Measurements from ENCODE around the gene HCN2. TPM values are rescaled to one million over a fixed set of nuclear protein-coding genes. Genes with fewer than 3 reads are reported as not detected.
"Not testable (repeated sequence)": the region's sequence is repeated elsewhere in the genome, so short reads cannot be mapped to it uniquely, and the experiment has no call there.

HCN2 gene
- total RNA-seq, 4 donors from 2014 or later, result 0.14 to 1.00 (median 0.64) TPM; not detected in 1

DNA sequence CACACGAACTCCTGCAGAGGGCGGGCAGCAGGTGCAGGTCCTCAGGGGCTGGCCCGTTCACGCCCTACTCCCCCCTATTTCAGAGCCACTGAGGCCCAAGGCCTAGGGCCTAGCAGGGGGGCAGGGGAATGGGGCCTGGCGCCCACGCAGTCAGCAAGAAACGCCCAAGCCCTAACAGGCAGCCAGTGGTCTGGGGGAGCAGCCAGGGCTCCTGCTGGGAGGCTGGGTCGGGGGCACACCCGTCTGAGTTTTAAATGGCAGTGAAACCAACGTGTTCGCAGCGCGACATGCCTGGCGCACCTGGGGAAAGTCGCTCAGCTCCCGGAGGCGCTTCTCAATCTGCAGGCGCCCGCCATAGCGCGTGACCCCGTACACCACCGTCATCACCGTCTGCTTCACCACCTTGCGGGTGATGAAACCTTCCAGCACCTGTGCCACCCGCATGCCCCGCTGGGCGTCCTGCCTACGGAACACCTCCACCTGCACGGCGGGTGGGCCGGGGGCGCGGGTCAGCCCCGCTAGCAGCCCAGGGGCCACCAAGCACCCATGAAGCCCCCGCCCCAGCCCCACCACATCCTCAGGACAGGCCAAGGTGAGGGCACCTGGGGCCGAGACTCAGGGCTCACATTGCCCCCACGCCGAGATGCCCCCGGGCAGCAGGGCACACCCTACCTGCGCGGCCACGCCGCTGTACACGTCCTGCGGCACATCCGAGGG lies 29.8 kb downstream of the HCN2 start:
- Histone ChIP-seq H3K36me3 (peaks cover 0 to 31% (median 15%) of the 10 kb centered on the region in 4 donors), H3K27ac (no peak overlapping the region), H3K27me3 (peaks cover 10% of the 10 kb centered on the region), H3K4me3 (no peak overlapping the region), H3K4me1 (peaks cover 0 to 7% (median 4%) of the 10 kb centered on the region in 4 donors), H3K9me3 (no peaks in the 10 kb centered on the region)
- TF ChIP-seq, protein P1, sequence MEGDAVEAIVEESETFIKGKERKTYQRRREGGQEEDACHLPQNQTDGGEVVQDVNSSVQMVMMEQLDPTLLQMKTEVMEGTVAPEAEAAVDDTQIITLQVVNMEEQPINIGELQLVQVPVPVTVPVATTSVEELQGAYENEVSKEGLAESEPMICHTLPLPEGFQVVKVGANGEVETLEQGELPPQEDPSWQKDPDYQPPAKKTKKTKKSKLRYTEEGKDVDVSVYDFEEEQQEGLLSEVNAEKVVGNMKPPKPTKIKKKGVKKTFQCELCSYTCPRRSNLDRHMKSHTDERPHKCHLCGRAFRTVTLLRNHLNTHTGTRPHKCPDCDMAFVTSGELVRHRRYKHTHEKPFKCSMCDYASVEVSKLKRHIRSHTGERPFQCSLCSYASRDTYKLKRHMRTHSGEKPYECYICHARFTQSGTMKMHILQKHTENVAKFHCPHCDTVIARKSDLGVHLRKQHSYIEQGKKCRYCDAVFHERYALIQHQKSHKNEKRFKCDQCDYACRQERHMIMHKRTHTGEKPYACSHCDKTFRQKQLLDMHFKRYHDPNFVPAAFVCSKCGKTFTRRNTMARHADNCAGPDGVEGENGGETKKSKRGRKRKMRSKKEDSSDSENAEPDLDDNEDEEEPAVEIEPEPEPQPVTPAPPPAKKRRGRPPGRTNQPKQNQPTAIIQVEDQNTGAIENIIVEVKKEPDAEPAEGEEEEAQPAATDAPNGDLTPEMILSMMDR (IDR thresholded peaks at IDR 0.05), result no peak
- TF ChIP-seq POLR2AphosphoS5 (IDR thresholded peaks at IDR 0.05) (no peak), EP300 (IDR thresholded peaks at IDR 0.05; ENCODE audit: low read depth) (no peak), POLR2A (IDR thresholded peaks at IDR 0.05) (no peak)
- no peak for DNase-seq
- in situ Hi-C loops (cut with MboI; ENCODE audit: low pct_ligation_motif_present in 1 of 4, low pct_unique_long_range_greater_than_20kb in 1 of 4, low sequenced_read_pairs in 3 of 4), result no loop called here
- WGBS, 2 donors (ENCODE audit: low coverage in 1 of 2), result 93% methylated on average over 47 of the region's 47 CpGs; no CpG with 5 or more reads in 1 of the 2 donors
- intact Hi-C loops (cut with DNase I; ENCODE audit: low total_unique reads), result loop anchor here (1.0 kb wide), 1 partner anchor 39 kb away; no protein-coding TSS in a partner anchor

DNA sequence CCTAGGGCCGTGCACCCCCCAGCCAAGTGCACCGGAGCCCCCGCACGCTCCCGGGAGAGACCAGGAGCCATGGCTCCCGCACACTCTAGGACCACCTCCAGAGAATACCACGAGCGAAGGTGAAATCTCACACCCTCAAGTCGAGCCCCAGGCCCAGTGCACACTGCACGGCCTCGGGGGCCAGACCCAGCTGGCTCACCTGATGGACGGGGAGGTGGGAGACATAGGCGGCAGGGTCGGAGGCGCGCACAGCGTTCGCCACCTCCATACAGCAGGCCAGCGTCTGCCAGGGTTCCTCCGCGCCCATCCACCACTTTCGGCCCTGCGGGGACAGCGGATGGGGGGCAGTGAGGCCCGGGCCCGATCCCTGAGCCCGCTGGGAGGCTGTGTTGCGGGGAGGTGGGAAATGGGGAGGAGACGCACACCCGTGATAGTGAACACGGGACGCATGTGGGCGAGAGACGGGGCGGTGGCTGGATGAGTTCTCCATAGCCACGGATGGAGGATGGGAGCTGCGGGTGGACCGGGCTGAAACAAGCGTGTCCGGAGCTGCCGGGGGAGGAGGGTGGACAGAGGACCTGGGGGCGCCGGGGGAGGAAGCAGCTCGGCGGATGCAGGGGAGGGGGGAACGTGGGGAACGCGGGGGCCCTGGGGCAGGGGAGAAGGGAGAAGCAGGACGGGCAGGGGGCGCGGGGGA lies 30.6 kb downstream of the HCN2 start:
- H3K27me3 ChIP-seq, result peaks cover 10% of the 10 kb centered on the region
- 94% methylated on average over 42 of the region's 51 CpGs; no CpG with 5 or more reads in 1 of the 2 donors for whole genome bisulfite sequencing, 2 donors (ENCODE audit: low coverage in 1 of 2)
- in situ Hi-C loops (cut with MboI; ENCODE audit: low pct_ligation_motif_present in 1 of 4, low pct_unique_long_range_greater_than_20kb in 1 of 4, low sequenced_read_pairs in 3 of 4), result no loop called here
- peaks cover 0 to 7% (median 4%) of the 10 kb centered on the region in 4 donors for H3K4me1 ChIP-seq
- peaks cover 0 to 31% (median 15%) of the 10 kb centered on the region in 4 donors for H3K36me3 ChIP-seq
- no peak overlapping the region for H3K4me3 ChIP-seq
- TF ChIP-seq POLR2AphosphoS5 (IDR thresholded peaks at IDR 0.05), result no peak
- TF ChIP-seq, protein P1 (IDR thresholded peaks at IDR 0.05), result no peak
- no peak for TF ChIP-seq EP300 (IDR thresholded peaks at IDR 0.05; ENCODE audit: low read depth)
- no peak for TF ChIP-seq POLR2A (IDR thresholded peaks at IDR 0.05)
- intact Hi-C loops (cut with DNase I; ENCODE audit: low total_unique reads), result loop anchor here (1.0 kb wide), 1 partner anchor 40 kb away; no protein-coding TSS in a partner anchor
- no peak overlapping the region for H3K27ac ChIP-seq
- DNase-seq, result no peak
- no peaks in the 10 kb centered on the region for H3K9me3 ChIP-seq

DNA sequence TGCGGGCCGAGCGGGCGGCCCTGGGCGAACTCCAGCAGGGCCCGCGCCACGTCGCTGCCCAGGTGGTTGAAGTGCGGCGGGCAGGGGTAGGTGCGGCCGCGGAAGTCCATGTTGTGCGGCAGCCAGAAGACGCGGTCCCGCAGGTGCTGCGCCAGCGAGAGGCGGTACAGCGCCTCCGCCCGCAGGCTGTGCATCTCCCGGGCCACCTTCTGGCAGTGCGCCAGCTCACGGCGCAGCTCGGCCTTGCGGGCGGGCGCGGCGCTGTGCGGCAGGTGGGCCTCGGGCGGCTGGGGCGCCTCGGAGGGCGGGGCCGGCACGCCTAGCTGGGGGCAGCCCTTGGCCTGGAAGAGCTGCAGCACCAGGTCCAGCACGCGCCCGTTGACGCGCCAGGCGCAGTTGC lies 31.5 kb downstream of the HCN2 start:
- DNase-seq; H3K9me3 ChIP-seq; intact Hi-C loops (cut with DNase I; ENCODE audit: low total_unique reads); H3K4me1 ChIP-seq; H3K27ac ChIP-seq; H3K4me3 ChIP-seq; H3K27me3 ChIP-seq; in situ Hi-C loops (cut with MboI; ENCODE audit: low pct_ligation_motif_present in 1 of 4, low pct_unique_long_range_greater_than_20kb in 1 of 4, low sequenced_read_pairs in 3 of 4): not testable (repeated sequence)
- H3K36me3 ChIP-seq, result peaks cover 0 to 31% (median 15%) of the 10 kb centered on the region in 4 donors
- 96 to 99% methylated on average over 4 to 47 of the region's 48 CpGs for WGBS, 2 donors (ENCODE audit: low coverage in 1 of 2)

DNA sequence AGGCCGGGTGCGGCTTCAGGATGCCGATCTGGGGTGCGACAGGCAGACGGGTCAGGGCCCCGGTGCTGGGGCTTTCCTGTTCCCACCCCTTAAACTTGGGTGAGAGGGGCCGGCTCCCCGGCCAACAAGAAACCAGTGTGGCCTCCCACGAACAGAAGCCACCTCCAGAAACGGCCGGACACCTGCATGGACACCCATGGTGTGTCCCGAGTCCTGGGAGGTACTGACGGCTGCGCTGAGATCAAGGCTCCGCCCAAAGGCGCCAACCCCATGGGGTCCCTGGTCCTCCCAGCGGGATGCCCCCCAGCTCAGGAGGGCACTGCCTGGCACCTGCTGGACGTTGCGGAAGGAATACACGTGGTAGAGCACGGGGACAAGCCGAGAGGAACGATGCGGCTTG lies 32.1 kb downstream of the HCN2 start:
- Histone ChIP-seq H3K4me1 (peaks cover 0 to under 1% (median 0%) of the 10 kb centered on the region in 4 donors), H3K36me3 (peaks cover 0 to 31% (median 15%) of the 10 kb centered on the region in 4 donors), H3K4me3 (no peak overlapping the region), H3K27me3 (peaks cover 4% of the 10 kb centered on the region), H3K9me3 (no peaks in the 10 kb centered on the region), H3K27ac (no peak overlapping the region)
- DNase-seq, result no peak
- intact Hi-C loops (cut with DNase I; ENCODE audit: low total_unique reads) (no loop called here), in situ Hi-C loops (cut with MboI; ENCODE audit: low pct_ligation_motif_present in 1 of 4, low pct_unique_long_range_greater_than_20kb in 1 of 4, low sequenced_read_pairs in 3 of 4) (no loop called here)
- TF ChIP-seq EP300 (IDR thresholded peaks at IDR 0.05; ENCODE audit: low read depth), result no peak
- TF ChIP-seq, protein P1 (IDR thresholded peaks at IDR 0.05), result no peak
- TF ChIP-seq POLR2AphosphoS5 (IDR thresholded peaks at IDR 0.05), result no peak
- TF ChIP-seq POLR2A (IDR thresholded peaks at IDR 0.05), result no peak
- 94% methylated on average over 17 of the region's 24 CpGs; no CpG with 5 or more reads in 1 of the 2 donors for WGBS, 2 donors (ENCODE audit: low coverage in 1 of 2)

All from transverse colon (tissue), 4 donors.